HG02973 (cell line): ENCODE data around the gene RRP9.

Experiments used
- ATAC-seq: cut with Tn5 transposase; IDR thresholded peaks from one replicate; pipeline ENCODE4 v1.9.1; 2021; ENCODE audit warnings: moderate library complexity; ENCODE audit not compliant: unreplicated experiment

The RRP9 gene

GRCh38 chr3:51971350-51971749 lies 29.6 kb upstream of the RRP9 start:
- ATAC-seq, result no peak

- no peak for ATAC-seq
Measured at GRCh38 chr3:51970606-51971300, 29.0 kb upstream of the RRP9 start.

- no peak for ATAC-seq
Measured at GRCh38 chr3:51969841-51970240, 28.1 kb upstream of the RRP9 start.

GRCh38 chr3:51968883-51969678 lies 27.4 kb upstream of the RRP9 start:
- no peak for ATAC-seq

- ATAC-seq, result no peak
Measured at GRCh38 chr3:51968170-51968775, 26.6 kb upstream of the RRP9 start.

GRCh38 chr3:51967384-51968169 lies 25.9 kb upstream of the RRP9 start, which contains the start of gene PCBP4:
TSS of gene PCBP4 (minus strand) at chr3:51967454. CDS start at chr3:51961240, 6,214 bp downstream.
- ATAC-seq, result no peak

- ATAC-seq, result no peak
Measured at GRCh38 chr3:51966922-51967383, 25.2 kb upstream of the RRP9 start.

- ATAC-seq, result no peak
Measured at GRCh38 chr3:51966486-51966885, 24.8 kb upstream of the RRP9 start.

GRCh38 chr3:51966016-51966415 lies 24.3 kb upstream of the RRP9 start:
- no peak for ATAC-seq

- ATAC-seq, result no peak
Measured at GRCh38 chr3:51964521-51964920, 22.8 kb upstream of the RRP9 start.

- ATAC-seq, result no peak
Measured at GRCh38 chr3:51963951-51964451, 22.3 kb upstream of the RRP9 start.

- ATAC-seq, result no peak
Measured at GRCh38 chr3:51962854-51963530, 21.3 kb upstream of the RRP9 start.

- ATAC-seq, result no peak
Measured at GRCh38 chr3:51961602-51962569, 20.2 kb upstream of the RRP9 start.

GRCh38 chr3:51961011-51961410 lies 19.3 kb upstream of the RRP9 start:
- ATAC-seq, result no peak

GRCh38 chr3:51960386-51960785 lies 18.7 kb upstream of the RRP9 start:
- no peak for ATAC-seq

GRCh38 chr3:51959651-51960050 lies 17.9 kb upstream of the RRP9 start:
- no peak for ATAC-seq

GRCh38 chr3:51958603-51959521 lies 17.2 kb upstream of the RRP9 start:
- no peak for ATAC-seq
